Mesenteric fat pad (tissue), 1 donor: ENCODE data around the gene VPS25. TPM values are rescaled to one million over a fixed set of nuclear protein-coding genes. Genes with fewer than 3 reads are reported as not detected.
"Not testable (repeated sequence)": the region's sequence is repeated elsewhere in the genome, so short reads cannot be mapped to it uniquely, and the experiment has no call there.

Experiments
- DNase-seq: peaks from one replicate; pipeline ENCODE4 v3.0.0-alpha.2; 2020; ENCODE audit warnings: low spot score
- total RNA-seq: library from RNA; stranded (reverse); fragmentation: NEBNext Ultra II Directional; extraction: Animal tissue kit (Norgen Biotek cat#: 25700); gene quantifications from one replicate; pipeline ENCODE4 v1.2.1, GENCODE V29; 2021
- donor health status: DM: yes; HTN: yes; CAD: no.

Gene VPS25
- total RNA-seq, 1 donor from 2014 or later = 41.1 TPM

DNA sequence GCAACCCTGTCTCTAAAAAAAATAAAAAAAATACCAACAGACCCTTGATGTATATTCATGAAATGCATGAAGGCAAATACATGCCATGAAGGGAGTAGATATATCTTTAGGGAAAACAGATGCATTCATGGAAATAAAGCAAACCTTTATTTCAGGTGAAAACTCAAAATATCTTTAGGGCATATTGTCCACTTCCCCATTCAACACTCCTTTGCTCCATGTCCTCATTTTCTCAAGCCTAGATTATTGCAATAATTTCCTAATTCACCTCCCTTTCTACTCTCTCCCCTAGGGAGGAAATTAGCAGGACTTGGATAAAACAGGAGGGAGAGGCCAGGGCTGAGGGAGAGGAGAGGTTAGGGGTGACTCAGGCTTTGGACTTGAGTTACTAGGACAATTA lies 5.7 kb upstream of the VPS25 start:
- no peak for DNase-seq

DNA sequence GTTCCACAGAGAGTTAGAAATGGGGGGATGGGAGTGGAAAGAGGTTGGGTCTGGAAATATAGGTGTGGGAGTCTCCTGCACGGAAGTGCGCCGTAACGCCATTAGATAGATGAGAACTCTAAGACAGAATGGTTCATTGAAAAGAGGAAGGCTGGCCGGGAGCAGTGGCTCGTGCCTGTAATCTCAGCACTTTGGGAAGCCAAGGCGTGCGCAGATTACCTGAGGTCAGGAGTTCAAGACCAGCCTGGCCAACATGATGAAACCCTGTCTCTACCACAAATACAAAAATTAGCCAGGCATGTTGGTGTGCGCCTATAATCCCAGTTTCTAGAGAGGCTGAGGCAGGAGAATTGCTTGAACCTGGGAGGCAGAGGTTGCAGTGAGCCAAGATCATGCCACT lies 5.2 kb upstream of the VPS25 start:
- not testable (repeated sequence) for DNase-seq

GRCh38 chr17:42769964-42770363 lies 3.3 kb upstream of the VPS25 start:
- not testable (repeated sequence) for DNase-seq

GRCh38 chr17:42772945-42773289 lies 332 bp upstream of the VPS25 start:
- no peak for DNase-seq

DNA sequence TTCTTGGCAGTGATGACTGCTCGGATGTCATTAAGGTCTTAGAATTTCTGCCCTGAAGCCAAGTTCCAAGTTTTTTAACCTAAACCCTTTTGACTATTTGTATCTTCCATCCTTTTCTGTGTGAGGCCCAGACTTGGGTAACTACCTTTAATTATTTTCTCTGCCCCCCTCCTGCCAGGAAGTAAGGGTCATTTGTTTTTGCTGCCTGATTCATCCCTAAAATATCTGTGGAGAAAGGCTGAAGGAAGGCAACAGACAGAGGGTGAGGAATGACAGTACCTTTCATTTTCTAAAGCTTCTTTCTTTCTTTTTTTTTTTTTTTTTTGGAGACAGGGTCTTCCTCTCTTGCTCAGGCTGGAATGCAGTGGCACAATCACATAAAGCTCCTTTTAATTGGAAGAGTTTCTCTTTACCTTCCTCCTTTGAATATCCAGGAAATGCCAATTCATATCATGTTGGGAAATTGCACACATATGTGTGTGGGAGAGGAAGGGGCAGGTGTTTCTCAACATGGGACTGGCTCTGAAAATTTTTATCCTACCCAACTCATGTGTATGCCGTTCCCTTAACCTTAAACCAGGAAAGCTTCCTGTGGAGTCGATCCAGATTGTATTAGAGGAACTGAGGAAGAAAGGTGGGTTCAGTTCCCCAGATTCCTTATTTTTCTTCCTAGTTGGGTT lies 957 bp downstream of the VPS25 start:
- DNase-seq = no peak

DNA sequence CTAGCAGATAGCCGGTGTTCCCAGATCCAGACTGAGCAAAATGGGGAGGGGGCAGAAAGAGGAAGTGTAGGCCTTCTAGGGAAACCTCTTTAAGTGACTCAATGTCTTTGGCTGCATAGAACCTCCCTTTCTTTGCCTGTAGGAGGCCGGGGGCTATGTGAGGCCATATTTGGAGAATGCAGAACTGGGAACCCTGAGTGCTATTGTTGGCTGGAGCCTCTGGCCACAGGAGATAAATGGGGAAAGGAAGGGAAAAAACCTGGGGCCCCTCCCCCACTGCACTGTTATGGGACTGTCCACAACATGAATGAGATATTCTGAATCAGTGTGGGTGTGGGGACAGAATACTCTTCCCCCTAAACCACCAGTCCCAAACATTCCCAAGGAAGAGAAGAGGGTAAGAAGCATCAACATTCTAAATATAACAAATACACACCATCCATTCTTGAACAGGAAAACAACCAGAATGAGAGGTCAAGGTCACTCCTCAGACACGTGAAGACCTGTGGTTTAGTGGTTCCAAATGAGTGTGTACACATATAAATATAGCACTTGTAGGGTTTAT lies 2.4 kb downstream of the VPS25 start:
- DNase-seq = no peak

- no peak for DNase-seq
Observed at GRCh38 chr17:42778570-42778969, 5.3 kb downstream of the VPS25 start.

DNA sequence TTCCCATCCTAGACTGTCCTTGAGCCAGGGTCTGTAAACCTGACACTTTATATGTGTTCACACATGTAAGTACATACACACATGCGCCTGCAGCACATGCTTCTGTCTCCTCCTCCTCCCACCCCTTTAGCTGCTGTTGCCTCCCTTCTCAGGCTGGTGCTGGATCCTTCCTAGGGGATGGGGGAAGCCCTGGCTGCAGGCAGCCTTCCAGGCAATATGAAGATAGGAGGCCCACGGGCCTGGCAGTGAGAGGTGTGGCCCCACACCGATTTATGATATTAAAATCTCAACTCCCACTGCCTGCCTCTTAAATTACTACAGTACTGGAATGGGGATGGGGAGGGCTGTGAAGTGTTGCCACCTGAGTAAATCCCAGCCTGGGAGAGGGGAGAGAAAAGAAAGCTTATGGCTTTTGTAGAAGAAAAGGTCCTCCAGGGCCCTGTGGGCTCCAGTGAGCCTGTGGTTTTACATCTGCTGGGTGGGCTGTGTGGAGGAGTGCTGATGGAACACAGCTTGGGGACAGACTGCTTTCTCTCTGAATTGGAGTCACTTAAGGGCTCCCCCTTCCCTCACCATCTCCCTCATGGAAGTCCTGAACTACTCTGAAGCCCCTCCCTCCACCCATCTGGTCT lies 6.2 kb downstream of the VPS25 start:
- DNase-seq = no peak

DNA sequence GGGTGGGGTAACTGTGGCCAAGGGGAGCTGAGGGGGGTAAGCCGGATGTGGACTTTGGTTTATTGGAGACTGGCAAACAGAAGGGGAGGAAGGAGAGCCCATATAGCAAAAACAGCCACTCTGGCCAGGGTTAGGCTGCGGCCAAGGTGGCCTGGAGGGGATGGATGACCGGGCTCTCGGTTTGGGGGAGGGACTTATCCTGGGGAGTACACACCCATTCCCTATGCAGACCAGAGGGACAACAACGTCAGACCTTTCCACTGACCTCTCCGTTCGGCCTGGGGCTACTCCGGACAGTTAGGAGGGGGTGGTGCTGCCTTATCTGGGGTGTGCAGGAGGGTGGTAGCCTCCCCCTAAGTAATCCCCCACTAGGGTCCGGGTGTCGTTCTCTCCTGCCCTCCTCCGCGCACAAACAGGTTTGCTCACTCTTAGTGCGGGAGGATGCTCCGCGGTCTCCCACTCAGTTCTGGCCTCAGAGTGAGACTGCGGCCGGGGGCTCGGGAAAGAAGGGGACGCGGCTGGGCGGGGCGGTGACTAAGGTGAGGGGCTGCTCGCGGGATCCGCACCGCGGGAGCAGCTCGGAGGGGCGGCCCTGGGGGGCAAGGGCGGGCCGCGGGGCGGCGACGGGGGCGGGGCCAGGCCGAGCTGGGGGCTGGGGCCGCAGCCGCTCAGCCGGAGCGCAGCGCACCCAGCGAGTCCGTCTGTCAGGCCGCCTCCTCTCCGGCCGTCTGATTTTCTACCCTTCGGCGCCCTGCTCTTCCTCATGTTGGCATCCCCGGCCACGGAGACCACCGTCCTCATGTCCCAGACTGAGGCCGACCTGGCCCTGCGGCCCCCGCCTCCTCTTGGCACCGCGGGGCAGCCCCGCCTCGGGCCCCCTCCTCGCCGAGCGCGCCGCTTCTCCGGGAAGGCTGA lies 6.9 kb downstream of the VPS25 start, which contains the start of gene WNK4:
Gene WNK4, plus strand, starts transcription at position 675 of the 915 bp plus-strand sequence. Its CDS starts 89 bp downstream, at position 764.
- DNase-seq = no peak

- DNase-seq = no peak
Observed at GRCh38 chr17:42780851-42781638, 7.8 kb downstream of the VPS25 start.

GRCh38 chr17:42781639-42782165 lies 8.5 kb downstream of the VPS25 start:
- no peak for DNase-seq

GRCh38 chr17:42782166-42783061 lies 9.2 kb downstream of the VPS25 start:
- no peak for DNase-seq

DNA sequence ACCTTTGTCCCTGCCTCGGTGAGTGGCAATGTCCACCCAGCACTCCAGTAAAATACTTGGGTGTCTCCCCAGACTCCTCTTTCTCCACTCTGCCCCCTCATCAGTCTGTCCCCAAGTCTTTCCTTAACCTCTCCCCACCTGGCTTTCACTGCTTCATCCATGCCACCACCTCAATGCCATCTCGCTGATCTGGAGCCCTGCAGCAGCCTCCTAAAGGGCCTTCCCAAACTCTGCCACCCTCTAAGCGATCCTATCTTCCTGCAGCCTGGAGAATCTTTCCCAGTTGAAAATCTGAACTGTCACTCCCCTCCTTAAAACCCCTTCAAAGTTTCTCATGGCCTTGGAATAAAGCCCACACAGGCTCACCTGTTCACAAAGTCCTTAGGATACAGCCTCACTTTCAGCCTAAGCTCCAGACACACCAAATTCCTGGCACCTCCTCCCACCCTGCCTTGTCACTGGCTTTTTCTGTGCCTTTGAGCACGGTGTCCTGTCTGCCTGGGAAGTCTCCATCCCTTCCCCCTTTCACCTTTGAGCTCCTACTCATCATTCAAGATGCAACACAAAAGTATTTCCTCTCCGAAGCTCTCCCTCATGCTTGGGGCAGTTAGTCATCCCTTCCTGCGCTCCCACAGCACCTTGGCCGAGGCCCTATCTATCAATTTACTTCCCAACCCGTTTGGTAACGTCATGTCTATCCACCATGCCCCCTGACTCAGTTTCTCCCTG lies 10.0 kb downstream of the VPS25 start:
- no peak for DNase-seq

DNA sequence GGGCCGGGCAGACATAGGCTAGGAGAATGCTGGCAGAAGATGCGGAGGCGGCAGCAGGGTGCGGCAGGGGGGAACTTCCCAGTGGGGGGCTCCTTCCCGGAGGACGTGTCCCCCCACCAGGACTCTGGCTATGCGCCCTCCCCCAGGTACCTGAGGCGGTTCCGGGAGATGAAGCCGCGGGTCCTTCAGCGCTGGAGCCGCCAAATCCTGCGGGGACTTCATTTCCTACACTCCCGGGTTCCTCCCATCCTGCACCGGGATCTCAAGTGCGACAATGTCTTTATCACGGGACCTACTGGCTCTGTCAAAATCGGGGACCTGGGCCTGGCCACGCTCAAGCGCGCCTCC lies 10.5 kb downstream of the VPS25 start:
- no peak for DNase-seq

- DNase-seq = no peak
Observed at GRCh38 chr17:42784409-42784808, 11.2 kb downstream of the VPS25 start.

- no peak for DNase-seq
Observed at GRCh38 chr17:42784811-42785592, 11.8 kb downstream of the VPS25 start.

DNA sequence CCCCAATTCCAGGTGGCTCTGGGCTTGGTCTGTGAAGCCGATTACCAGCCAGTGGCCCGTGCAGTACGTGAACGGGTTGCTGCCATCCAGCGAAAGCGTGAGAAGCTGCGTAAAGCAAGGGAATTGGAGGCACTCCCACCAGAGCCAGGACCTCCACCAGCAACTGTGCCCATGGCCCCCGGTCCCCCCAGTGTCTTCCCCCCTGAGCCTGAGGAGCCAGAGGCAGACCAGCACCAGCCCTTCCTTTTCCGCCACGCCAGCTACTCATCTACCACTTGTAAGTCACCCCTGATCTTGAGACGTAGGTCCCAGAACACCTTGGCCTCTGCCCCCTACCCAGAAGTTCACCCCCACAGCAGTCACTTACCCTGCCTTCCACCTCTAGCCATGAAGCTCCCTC lies 14.0 kb downstream of the VPS25 start:
- DNase-seq = no peak

DNA sequence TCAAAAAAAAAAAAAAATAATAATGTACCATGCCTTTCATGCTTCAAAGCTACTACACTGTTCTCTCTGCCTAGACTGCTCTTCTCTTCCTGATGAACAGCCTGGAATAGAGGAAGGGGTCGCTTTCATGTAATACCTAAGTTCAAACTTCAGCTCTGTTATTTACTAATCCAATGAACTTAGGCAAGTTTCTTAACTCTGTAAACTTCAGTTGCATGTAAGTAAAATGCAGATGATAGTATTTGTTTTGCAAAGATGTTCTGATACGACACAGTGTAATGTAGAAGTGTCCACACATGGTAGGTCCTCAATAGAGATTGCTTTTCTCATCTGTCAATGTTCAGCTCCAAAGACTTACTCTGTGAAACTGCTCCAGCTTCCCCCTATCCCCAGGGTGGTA lies 18.7 kb downstream of the VPS25 start:
- no peak for DNase-seq
